Measurements from ENCODE around the gene ANXA2R. TPM values are rescaled to one million over a fixed set of nuclear protein-coding genes. Genes with fewer than 3 reads are reported as not detected.

ANXA2R gene
- total and polyA plus RNA-seq, 9 of the 15 experiments (the other 6 are each of a cell fraction or from before 2014, with no cell fraction given) = 2.1 to 4.8 (median 3.4) TPM

DNA sequence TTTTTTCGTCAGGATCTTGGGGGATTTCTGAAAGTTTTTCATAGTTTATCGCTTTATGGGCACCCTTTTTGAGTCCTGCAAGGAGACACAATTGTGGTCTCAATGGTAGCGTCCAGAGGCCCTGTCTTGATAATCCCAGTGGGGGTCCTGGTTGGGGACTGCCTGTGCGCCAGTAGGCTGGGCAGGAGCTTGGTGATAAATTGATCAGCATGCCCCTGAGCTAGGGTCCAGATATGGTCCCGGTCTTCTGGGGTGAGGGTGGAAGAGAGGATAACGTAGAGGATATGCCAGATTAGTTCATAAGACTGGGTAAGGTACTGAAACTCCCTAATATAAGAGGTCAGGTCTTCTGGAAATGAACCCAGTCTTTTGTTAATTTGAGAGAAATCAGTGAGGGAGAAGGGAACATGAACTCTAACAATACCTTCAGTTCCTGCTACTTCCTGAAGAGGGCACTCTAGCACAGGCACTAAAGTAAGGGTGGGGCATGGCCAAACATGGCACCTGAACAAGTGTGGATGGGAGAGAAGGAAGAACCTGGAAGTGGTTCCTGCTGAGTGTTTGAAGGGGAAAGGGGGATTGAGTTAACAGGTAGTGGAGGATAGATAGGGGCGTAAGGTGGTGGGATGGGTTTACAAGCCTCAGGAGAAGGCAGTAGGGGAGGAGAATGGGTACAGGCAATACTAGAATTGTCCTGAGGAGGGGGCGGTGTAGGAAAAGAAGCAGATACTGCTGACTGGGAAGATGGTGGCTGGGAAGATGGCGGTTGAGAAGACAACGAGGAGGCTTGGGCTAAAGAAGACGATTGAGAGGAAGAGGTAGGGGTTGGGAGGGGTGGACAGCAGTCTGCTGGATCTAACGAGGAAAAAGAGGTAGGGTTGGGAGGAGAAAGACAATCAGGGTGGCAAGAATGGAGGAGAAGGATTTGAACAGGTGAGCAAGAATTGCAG lies 33.8 kb upstream of the ANXA2R start (continued):
- TF ChIP-seq ESRRA (IDR thresholded peaks at IDR 0.05; ENCODE audit: borderline replicate concordance, low read depth) = 0 out of 2 replicates have a peak, but pooled peaks have one; percentile 35
- TF ChIP-seq PML (IDR thresholded peaks at IDR 0.05; ENCODE audit: low read length) = no peak
- TF ChIP-seq, protein P1, sequence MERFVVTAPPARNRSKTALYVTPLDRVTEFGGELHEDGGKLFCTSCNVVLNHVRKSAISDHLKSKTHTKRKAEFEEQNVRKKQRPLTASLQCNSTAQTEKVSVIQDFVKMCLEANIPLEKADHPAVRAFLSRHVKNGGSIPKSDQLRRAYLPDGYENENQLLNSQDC (CRISPR knock-in tag; IDR thresholded peaks at IDR 0.05) = no peak
- TF ChIP-seq ZNF41 (CRISPR knock-in tag; conservative IDR thresholded peaks at IDR 0.05) = peak; percentile 11; the same call in 1 of the 2 replicates
- TF ChIP-seq RBM15 (IDR thresholded peaks at IDR 0.05; ENCODE audit: insufficient read depth, low read length) = no peak
- TF ChIP-seq C11orf30 (IDR thresholded peaks at IDR 0.05; ENCODE audit: low read depth) = peak; percentile 90
- TF ChIP-seq HMG20A (CRISPR knock-in tag; conservative IDR thresholded peaks at IDR 0.05) = peak; percentile 7; the same call in 1 of the 2 replicates
- no peak for TF ChIP-seq MYNN (IDR thresholded peaks at IDR 0.05)
- no peak for TF ChIP-seq MYNN (CRISPR knock-in tag; IDR thresholded peaks at IDR 0.05)
- TF ChIP-seq, protein P2, sequence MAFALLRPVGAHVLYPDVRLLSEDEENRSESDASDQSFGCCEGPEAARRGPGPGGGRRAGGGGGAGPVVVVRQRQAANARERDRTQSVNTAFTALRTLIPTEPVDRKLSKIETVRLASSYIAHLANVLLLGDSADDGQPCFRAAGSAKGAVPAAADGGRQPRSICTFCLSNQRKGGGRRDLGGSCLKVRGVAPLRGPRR (CRISPR knock-in tag; IDR thresholded peaks at IDR 0.05) = peak; percentile 67; the same call in 1 of the 2 replicates
- TF ChIP-seq, protein P3, sequence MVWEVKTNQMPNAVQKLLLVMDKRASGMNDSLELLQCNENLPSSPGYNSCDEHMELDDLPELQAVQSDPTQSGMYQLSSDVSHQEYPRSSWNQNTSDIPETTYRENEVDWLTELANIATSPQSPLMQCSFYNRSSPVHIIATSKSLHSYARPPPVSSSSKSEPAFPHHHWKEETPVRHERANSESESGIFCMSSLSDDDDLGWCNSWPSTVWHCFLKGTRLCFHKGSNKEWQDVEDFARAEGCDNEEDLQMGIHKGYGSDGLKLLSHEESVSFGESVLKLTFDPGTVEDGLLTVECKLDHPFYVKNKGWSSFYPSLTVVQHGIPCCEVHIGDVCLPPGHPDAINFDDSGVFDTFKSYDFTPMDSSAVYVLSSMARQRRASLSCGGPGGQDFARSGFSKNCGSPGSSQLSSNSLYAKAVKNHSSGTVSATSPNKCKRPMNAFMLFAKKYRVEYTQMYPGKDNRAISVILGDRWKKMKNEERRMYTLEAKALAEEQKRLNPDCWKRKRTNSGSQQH (CRISPR knock-in tag; IDR thresholded peaks at IDR 0.05) = peak; percentile 98
- TF ChIP-seq YY1 (IDR thresholded peaks at IDR 0.05; ENCODE audit: borderline replicate concordance in 1 of 3, control insufficient read depth in 1 of 3, extremely low read depth in 1 of 3, insufficient read depth in 3 of 3, insufficient read length in 1 of 3, insufficient replicate concordance in 2 of 3, low read depth in 1 of 3, low read length in 2 of 3) = peak in 1 of 3 experiments; percentile 76
- peak; percentile 64 for TF ChIP-seq NBN (IDR thresholded peaks at IDR 0.05; ENCODE audit: low read depth)
- no peak for TF ChIP-seq ZNF699 (CRISPR knock-in tag; IDR thresholded peaks at IDR 0.05; ENCODE audit: insufficient replicate concordance)
- TF ChIP-seq, protein P4, sequence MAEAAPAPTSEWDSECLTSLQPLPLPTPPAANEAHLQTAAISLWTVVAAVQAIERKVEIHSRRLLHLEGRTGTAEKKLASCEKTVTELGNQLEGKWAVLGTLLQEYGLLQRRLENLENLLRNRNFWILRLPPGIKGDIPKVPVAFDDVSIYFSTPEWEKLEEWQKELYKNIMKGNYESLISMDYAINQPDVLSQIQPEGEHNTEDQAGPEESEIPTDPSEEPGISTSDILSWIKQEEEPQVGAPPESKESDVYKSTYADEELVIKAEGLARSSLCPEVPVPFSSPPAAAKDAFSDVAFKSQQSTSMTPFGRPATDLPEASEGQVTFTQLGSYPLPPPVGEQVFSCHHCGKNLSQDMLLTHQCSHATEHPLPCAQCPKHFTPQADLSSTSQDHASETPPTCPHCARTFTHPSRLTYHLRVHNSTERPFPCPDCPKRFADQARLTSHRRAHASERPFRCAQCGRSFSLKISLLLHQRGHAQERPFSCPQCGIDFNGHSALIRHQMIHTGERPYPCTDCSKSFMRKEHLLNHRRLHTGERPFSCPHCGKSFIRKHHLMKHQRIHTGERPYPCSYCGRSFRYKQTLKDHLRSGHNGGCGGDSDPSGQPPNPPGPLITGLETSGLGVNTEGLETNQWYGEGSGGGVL (CRISPR knock-in tag; IDR thresholded peaks at IDR 0.05) = 0 out of 2 replicates have a peak, but pooled peaks have one; percentile 39
- TF ChIP-seq, protein P5, sequence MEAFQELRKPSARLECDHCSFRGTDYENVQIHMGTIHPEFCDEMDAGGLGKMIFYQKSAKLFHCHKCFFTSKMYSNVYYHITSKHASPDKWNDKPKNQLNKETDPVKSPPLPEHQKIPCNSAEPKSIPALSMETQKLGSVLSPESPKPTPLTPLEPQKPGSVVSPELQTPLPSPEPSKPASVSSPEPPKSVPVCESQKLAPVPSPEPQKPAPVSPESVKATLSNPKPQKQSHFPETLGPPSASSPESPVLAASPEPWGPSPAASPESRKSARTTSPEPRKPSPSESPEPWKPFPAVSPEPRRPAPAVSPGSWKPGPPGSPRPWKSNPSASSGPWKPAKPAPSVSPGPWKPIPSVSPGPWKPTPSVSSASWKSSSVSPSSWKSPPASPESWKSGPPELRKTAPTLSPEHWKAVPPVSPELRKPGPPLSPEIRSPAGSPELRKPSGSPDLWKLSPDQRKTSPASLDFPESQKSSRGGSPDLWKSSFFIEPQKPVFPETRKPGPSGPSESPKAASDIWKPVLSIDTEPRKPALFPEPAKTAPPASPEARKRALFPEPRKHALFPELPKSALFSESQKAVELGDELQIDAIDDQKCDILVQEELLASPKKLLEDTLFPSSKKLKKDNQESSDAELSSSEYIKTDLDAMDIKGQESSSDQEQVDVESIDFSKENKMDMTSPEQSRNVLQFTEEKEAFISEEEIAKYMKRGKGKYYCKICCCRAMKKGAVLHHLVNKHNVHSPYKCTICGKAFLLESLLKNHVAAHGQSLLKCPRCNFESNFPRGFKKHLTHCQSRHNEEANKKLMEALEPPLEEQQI (IDR thresholded peaks at IDR 0.05) = 0 out of 2 replicates have a peak, but pooled peaks have one; percentile 10
- TF ChIP-seq DPF2 (IDR thresholded peaks at IDR 0.05) = peak; percentile 70
- TF ChIP-seq LARP7 (IDR thresholded peaks at IDR 0.05) = peak; percentile 96
- 0 out of 2 replicates have a peak, but pooled peaks have one; percentile 67 for TF ChIP-seq NR4A1 (CRISPR knock-in tag; IDR thresholded peaks at IDR 0.05)
- TF ChIP-seq NR4A1 (tag; IDR thresholded peaks at IDR 0.05) = peak; percentile 88
- peak; percentile 51 for TF ChIP-seq NCOA4 (IDR thresholded peaks at IDR 0.05; ENCODE audit: partially characterized antibody)

Data from K562 (cell line).